Type B pancreatic cell (in vitro differentiated cells): ENCODE results near the gene KBTBD12. TPM values are rescaled to one million over a fixed set of nuclear protein-coding genes. Genes with fewer than 3 reads are reported as not detected.
A peak's percentile ranks its signal among the peaks of the same experiment; 100 is the strongest.

Experiments
- DNase-seq: peaks from one replicate; pipeline ENCODE4 v3.0.0; 2021; ENCODE audit warnings: mixed read lengths; ENCODE audit not compliant: unreplicated experiment; ENCODE audit errors: extremely low spot score
- H3K27ac Mint-ChIP-seq: 2 replicates; pipeline ENCODE4 v1.8.0; 2021; ENCODE audit warnings: mild to moderate bottlenecking, mixed read lengths
- H3K27me3 Mint-ChIP-seq: 2 replicates; pipeline ENCODE4 v1.8.0; 2021; ENCODE audit warnings: mixed read lengths
- H3K36me3 Mint-ChIP-seq: 2 replicates; pipeline ENCODE4 v1.8.0; 2021; ENCODE audit warnings: mixed read lengths
- H3K4me1 Mint-ChIP-seq: one replicate; pipeline ENCODE4 v1.8.0; 2021; ENCODE audit warnings: mixed read lengths; ENCODE audit not compliant: unreplicated experiment
- H3K4me3 Mint-ChIP-seq: 2 replicates; pipeline ENCODE4 v1.8.0; 2021; ENCODE audit warnings: mild to moderate bottlenecking, mixed read lengths
- H3K9me3 Mint-ChIP-seq: 2 replicates; pipeline ENCODE4 v1.8.0; 2021; ENCODE audit warnings: mixed read lengths
- total RNA-seq: library from RNA; stranded (reverse); gene quantifications from 2 replicates; pipeline ENCODE4 v1.2.1, GENCODE V29; 2021; ENCODE audit warnings: low replicate concordance
- TF ChIP-seq, protein P1 (sequence below): fragments of 200-600 bp; sonication (generic); conservative IDR thresholded peaks from 2 replicates; pipeline ENCODE4 v1.5.0; 2021; ENCODE audit warnings: antibody characterized with exemption, mild to moderate bottlenecking

KBTBD12 gene
- total RNA-seq, 1 donor from 2014 or later, result not detected

DNA sequence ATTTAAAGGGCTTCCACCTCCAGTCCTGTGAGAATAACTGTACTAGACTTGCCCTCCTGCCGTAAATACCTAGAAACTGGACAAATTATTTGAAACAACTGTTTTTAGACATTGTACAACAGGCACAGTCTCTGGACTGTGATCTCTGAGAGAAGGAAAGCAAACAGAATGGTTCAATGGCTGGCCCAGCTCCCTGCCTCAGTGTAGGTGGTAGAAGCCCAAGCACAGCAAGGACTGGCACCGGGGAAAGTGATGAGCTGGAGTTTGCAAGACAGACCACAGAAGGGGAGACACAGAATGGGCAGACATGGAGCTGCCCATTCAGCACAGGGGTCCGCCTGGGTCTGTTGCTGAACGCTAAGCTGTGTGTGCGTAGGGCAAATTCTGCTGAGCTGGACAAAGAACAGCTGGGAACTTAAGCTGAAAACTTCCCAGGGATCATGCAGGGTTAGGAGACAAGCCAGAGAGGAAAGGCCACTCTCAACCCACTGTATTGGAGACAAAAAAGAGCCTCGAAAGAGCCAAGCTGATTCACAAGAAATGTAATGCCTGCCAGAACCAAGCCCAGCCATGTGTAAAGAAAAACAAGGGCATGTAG is 84.6 kb downstream of the KBTBD12 start:
- TF ChIP-seq, protein P1, sequence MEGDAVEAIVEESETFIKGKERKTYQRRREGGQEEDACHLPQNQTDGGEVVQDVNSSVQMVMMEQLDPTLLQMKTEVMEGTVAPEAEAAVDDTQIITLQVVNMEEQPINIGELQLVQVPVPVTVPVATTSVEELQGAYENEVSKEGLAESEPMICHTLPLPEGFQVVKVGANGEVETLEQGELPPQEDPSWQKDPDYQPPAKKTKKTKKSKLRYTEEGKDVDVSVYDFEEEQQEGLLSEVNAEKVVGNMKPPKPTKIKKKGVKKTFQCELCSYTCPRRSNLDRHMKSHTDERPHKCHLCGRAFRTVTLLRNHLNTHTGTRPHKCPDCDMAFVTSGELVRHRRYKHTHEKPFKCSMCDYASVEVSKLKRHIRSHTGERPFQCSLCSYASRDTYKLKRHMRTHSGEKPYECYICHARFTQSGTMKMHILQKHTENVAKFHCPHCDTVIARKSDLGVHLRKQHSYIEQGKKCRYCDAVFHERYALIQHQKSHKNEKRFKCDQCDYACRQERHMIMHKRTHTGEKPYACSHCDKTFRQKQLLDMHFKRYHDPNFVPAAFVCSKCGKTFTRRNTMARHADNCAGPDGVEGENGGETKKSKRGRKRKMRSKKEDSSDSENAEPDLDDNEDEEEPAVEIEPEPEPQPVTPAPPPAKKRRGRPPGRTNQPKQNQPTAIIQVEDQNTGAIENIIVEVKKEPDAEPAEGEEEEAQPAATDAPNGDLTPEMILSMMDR, result no peak
- peak; percentile 37 for DNase-seq
- H3K27me3 Mint-ChIP-seq, result no peaks in the 10 kb centered on the region
- H3K36me3 Mint-ChIP-seq, result no peaks in the 10 kb centered on the region
- no peaks in the 10 kb centered on the region for H3K4me1 Mint-ChIP-seq
- no peak overlapping the region for H3K27ac Mint-ChIP-seq
- no peak overlapping the region for H3K4me3 Mint-ChIP-seq
- peaks cover 6% of the 10 kb centered on the region for H3K9me3 Mint-ChIP-seq

DNA sequence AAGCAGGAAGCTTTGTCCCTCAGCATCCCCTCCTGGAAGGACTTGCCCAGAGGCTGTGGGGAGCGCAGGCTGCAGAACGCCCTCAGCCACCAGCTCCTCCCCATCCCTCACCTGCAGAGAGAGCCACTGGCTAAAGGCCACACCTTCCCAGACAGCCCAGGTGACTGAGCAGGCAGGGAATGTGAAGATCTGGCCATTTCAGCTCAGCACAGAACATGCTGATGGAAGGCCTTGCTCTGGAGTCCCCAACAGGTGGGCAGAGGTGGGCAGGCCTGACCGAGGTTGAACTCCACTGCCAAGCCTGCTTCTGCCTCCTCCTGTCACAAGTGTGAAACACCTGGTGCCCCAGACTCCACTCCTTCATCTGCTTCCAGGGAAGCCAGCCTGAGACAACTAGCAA is 86.5 kb downstream of the KBTBD12 start:
- H3K27ac Mint-ChIP-seq, result no peak overlapping the region
- H3K4me3 Mint-ChIP-seq, result no peak overlapping the region
- H3K27me3 Mint-ChIP-seq, result no peaks in the 10 kb centered on the region
- TF ChIP-seq, protein P1, result no peak
- H3K9me3 Mint-ChIP-seq, result peaks cover 6% of the 10 kb centered on the region
- peaks cover 4% of the 10 kb centered on the region for H3K4me1 Mint-ChIP-seq
- peak; percentile 13 for DNase-seq
- no peaks in the 10 kb centered on the region for H3K36me3 Mint-ChIP-seq

DNA sequence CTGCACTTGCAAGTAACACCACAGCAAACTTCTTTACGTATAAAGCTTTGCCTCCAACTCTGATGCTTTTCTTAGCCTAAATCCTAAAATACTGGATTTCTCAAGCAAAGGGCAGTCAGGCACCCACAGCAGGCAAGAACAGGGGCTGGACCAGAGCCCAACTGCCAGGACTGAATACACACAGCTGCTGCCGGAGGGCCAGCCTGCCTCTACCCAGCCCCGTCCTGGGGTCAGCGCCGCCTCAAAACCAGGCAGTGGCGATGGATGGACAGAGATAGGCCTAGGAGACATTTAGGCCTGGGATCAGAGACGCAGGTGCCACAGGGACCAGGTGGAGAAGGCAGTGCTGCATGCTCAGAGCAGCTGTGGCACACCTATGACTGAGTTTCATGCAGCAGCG is 89.6 kb downstream of the KBTBD12 start:
- TF ChIP-seq, protein P1, result no peak
- Mint-ChIP-seq H3K27me3 (peaks cover 2% of the 10 kb centered on the region), H3K27ac (no peak overlapping the region), H3K4me3 (no peak overlapping the region), H3K4me1 (peaks cover 4% of the 10 kb centered on the region), H3K9me3 (peaks cover 5% of the 10 kb centered on the region), H3K36me3 (no peaks in the 10 kb centered on the region)
- no peak for DNase-seq

DNA sequence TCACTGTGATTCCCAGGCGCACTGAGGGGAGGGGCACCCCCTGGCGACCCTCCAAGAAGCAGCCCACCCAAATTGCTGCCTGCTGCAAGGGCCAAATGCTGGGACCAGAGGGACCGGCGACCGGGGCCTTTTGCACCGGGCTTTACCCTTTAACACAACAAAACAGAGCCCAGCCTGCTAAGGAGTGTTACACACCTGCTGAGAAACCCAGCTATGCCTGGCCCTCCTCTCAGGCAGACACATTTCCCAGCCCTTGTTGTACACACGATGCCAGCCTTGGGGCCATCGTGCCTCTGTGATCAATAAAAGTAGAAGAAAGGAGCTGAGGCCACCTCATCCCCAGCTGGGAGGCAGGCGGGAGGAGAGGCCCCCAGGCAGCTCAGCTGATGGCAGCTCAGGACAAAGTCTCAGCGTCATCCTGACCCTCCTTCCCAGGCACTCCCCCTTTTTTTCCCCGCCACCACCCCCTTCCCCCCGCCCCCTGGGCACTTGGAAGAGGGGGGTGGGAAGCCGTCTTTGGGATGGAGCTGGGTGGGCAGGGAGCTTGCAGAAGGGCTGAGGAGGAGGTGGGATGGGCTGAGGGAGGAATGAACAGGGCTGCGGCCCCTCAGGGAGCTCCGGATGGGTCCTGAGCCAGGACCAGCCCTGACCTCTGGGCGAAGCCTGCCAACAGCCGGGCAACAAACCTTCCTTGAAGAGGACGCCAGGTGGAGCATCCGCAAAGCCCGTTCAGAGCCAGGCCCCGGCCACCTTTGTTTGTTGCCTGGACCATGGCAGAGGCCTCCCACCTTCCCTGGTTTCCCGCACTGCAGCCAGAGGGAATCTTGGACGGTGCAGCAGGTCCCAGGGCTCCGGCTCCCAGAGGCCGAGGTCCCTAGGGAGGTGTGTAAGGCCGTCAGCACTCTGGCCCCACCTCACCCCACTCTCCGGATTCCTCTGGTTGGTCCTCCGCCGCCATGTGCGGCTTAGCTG is 91.3 kb downstream of the KBTBD12 start:
- no peak for DNase-seq
- Mint-ChIP-seq H3K4me1 (peaks cover 6% of the 10 kb centered on the region), H3K36me3 (no peaks in the 10 kb centered on the region), H3K9me3 (no peaks in the 10 kb centered on the region), H3K27me3 (peaks cover 2% of the 10 kb centered on the region), H3K4me3 (no peak overlapping the region), H3K27ac (no peak overlapping the region)
- TF ChIP-seq, protein P1, result no peak

DNA sequence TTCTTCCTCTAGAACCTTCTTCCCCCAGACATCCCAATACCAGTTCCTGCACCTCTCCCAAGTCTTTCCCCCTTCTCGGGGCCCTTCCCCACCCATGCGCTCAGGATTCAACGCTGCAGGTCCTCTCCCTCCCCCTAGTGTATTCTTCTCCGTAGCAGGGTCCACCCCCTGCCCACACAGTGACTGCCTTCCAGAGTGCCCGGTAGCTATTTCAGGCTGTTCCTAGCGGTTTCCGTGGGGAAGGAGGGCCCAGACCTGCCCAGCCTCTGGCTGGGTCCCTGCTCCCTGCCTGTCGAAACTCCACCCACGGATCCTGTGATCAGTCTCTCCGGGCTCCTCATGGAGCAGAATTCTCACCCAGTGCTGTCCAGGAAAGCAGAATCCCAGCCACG is 92.0 kb downstream of the KBTBD12 start:
- H3K4me3 Mint-ChIP-seq, result no peak overlapping the region
- no peaks in the 10 kb centered on the region for H3K9me3 Mint-ChIP-seq
- peaks cover 2% of the 10 kb centered on the region for H3K27me3 Mint-ChIP-seq
- peaks cover 9% of the 10 kb centered on the region for H3K4me1 Mint-ChIP-seq
- no peaks in the 10 kb centered on the region for H3K36me3 Mint-ChIP-seq
- DNase-seq, result no peak
- no peak overlapping the region for H3K27ac Mint-ChIP-seq
- TF ChIP-seq, protein P1, result no peak
